Nephron progenitor cell (in vitro differentiated cells): ENCODE measurements around the gene TFRC.
A peak's percentile ranks its signal among the peaks of the same experiment; 100 is the strongest.

Experiments
- DNase-seq: peaks from one replicate; pipeline ENCODE4 v3.0.0; 2021
- H3K27ac Mint-ChIP-seq: 2 replicates; pipeline ENCODE4 v1.8.0; 2021; ENCODE audit warnings: mild to moderate bottlenecking, moderate library complexity, mixed read lengths
- H3K27me3 Mint-ChIP-seq: 2 replicates; pipeline ENCODE4 v1.8.0; 2021; ENCODE audit warnings: mild to moderate bottlenecking, low read depth, mixed read lengths; ENCODE audit not compliant: poor library complexity
- H3K36me3 Mint-ChIP-seq: 2 replicates; pipeline ENCODE4 v1.8.0; 2021; ENCODE audit warnings: low read depth, mixed read lengths
- H3K4me1 Mint-ChIP-seq: 2 replicates; pipeline ENCODE4 v1.8.0; 2021; ENCODE audit warnings: mixed read lengths
- H3K4me3 Mint-ChIP-seq: 2 replicates; pipeline ENCODE4 v1.8.0; 2021; ENCODE audit warnings: mild to moderate bottlenecking, moderate library complexity, mixed read lengths
- H3K9me3 Mint-ChIP-seq: 2 replicates; pipeline ENCODE4 v1.8.0; 2021; ENCODE audit warnings: mild to moderate bottlenecking, moderate library complexity, mixed read lengths
- CTCF ChIP-seq: fragments of 200-600 bp; sonication (generic); IDR thresholded peaks from 2 replicates; pipeline ENCODE4 v1.5.0; 2021; ENCODE audit warnings: antibody characterized with exemption

TFRC gene

GRCh38 chr3:196054661-196055060, 27.2 kb downstream of the TFRC start:
- Mint-ChIP-seq H3K4me1 (peaks cover 11% of the 10 kb centered on the region), H3K4me3 (no peak overlapping the region), H3K27ac (no peak overlapping the region), H3K27me3 (no peaks in the 10 kb centered on the region), H3K9me3 (no peaks in the 10 kb centered on the region), H3K36me3 (peaks cover 66% of the 10 kb centered on the region)
- no peak for DNase-seq
- no peak for TF ChIP-seq CTCF

GRCh38 chr3:196053487-196053886, 28.4 kb downstream of the TFRC start:
- Mint-ChIP-seq H3K27me3 (no peaks in the 10 kb centered on the region), H3K9me3 (no peaks in the 10 kb centered on the region), H3K4me3 (no peak overlapping the region), H3K27ac (peak overlapping the region; percentile 19), H3K36me3 (peaks cover 66% of the 10 kb centered on the region), H3K4me1 (peaks cover 14% of the 10 kb centered on the region)
- no peak for DNase-seq
- TF ChIP-seq CTCF, result no peak

- peaks cover 56% of the 10 kb centered on the region for H3K36me3 Mint-ChIP-seq
- DNase-seq, result no peak
- H3K27ac Mint-ChIP-seq, result peak overlapping the region; percentile 93
- no peaks in the 10 kb centered on the region for H3K9me3 Mint-ChIP-seq
- peaks cover 14% of the 10 kb centered on the region for H3K4me1 Mint-ChIP-seq
- no peak for TF ChIP-seq CTCF
- peaks cover 3% of the 10 kb centered on the region for H3K27me3 Mint-ChIP-seq
- no peak overlapping the region for H3K4me3 Mint-ChIP-seq
Observed at GRCh38 chr3:196051282-196052076, 30.4 kb downstream of the TFRC start.

- no peak for DNase-seq
Observed at GRCh38 chr3:196050597-196050996, 31.3 kb downstream of the TFRC start.

GRCh38 chr3:196049653-196050052, 32.2 kb downstream of the TFRC start:
- no peak for TF ChIP-seq CTCF
- peaks cover 3% of the 10 kb centered on the region for H3K27me3 Mint-ChIP-seq
- H3K9me3 Mint-ChIP-seq, result no peaks in the 10 kb centered on the region
- H3K4me1 Mint-ChIP-seq, result peaks cover 14% of the 10 kb centered on the region
- H3K36me3 Mint-ChIP-seq, result peaks cover 45% of the 10 kb centered on the region
- DNase-seq, result no peak
- no peak overlapping the region for H3K4me3 Mint-ChIP-seq
- peak overlapping the region; percentile 43 for H3K27ac Mint-ChIP-seq

More at GRCh38 chr3:196050597-196050996, 31.3 kb downstream of the TFRC start:
- H3K27ac Mint-ChIP-seq, result no peak overlapping the region
- TF ChIP-seq CTCF, result no peak
- H3K9me3 Mint-ChIP-seq, result no peaks in the 10 kb centered on the region
- H3K4me3 Mint-ChIP-seq, result no peak overlapping the region
- peaks cover 14% of the 10 kb centered on the region for H3K4me1 Mint-ChIP-seq
- peaks cover 3% of the 10 kb centered on the region for H3K27me3 Mint-ChIP-seq
- peaks cover 55% of the 10 kb centered on the region for H3K36me3 Mint-ChIP-seq
